NCI-H345 (cell line): Measurements from ENCODE around the gene SENP6.
"Not testable (repeated sequence)": the region's sequence is repeated elsewhere in the genome, so short reads cannot be mapped to it uniquely, and the experiment has no call there.

Experiments used
- DNase-seq: peaks from one replicate; lab custom pipeline; 2025; lab: John Stamatoyannopoulos, UW

SENP6 gene

DNA sequence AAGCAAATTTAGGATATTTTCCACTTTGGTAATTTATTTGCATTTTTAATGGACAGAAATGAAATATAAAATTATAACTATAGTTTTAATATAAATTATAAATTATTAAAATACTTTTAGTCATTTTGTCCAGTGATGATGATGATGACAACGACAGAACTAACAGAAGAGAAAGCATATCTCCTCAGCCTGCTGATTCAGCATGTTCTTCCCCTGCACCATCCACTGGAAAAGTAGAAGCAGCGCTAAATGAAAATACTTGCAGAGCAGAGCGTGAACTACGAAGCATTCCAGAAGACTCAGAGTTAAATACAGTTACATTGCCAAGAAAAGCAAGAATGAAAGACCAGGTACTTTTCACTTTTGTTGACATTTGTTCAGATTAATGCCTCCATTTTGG is 64.9 kb downstream of the SENP6 start:
- DNase-seq = no peak

DNA sequence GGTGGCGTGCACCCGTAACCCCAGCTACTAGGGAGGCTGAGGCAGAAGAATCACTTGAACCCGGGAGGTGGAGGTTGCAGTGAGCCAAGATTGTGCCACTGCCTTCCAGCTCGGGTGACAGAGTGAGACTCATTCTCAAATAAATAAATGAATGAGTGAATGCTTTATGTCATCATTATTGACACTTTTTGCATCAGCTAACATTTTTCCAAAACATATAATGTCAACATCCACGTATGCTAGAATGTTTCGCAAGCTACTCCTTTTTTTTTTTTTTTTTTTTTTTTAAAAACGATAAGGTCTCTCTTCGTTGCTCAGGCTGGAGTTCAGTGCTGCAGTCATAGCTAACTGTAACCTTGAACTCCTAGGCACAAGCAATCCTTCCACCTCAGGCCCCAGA is 72.2 kb downstream of the SENP6 start:
- no peak for DNase-seq

DNA sequence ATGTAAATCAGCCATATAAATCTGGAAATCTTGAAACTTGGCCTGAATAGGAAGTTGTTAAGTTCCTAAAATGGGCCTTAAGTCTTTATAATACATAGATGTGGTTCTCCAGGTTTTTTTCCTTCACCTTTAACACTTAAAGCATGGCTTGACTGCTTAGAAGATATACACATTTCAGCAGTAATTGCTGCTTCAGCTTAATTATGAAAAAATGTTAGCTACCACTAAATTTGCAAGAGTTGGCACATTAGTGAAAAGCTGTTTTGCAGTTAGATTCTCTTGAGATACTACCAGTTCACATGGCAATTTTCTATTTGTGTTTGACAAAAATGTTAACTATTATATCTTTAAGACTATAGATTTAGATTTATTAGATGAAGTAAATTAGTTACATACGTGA is 74.7 kb downstream of the SENP6 start:
- DNase-seq = no peak

DNA sequence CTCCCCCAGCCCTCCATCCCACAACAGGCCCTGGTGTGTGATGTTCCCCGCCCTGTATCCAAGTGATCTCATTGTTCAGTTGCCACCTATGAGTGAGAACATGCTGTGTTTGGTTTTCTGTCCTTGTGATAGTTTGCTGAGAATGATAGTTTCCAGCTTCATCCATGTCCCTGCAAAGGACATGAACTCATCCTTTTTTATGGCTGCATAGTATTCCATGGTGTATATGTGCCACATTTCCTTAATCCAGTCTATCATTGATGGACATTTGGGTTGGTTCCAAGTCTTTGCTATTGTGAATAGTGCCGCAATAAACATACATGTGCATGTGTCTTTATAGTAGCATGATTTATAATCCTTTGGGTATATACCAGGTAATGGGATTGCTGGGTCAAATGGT is 80.9 kb downstream of the SENP6 start:
- DNase-seq = not testable (repeated sequence)

DNA sequence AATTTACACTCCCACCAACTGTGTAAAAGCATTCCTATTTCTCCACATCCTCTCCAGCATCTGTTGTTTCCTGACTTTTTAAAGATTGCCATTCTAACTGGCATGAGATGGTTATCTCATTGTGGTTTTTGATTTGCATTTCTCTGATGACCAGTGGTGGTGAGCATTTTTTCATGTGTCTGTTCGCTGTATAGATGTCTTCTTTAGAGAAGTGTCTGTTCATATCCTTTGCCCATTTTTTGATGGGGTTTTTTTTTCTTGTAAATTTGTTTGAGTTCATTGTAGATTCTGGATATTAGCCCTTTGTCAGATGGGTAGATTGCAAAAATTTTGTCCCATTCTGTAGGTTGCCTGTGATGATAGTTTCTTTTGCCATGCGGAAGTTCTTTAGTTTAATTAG is 81.3 kb downstream of the SENP6 start:
- not testable (repeated sequence) for DNase-seq

DNA sequence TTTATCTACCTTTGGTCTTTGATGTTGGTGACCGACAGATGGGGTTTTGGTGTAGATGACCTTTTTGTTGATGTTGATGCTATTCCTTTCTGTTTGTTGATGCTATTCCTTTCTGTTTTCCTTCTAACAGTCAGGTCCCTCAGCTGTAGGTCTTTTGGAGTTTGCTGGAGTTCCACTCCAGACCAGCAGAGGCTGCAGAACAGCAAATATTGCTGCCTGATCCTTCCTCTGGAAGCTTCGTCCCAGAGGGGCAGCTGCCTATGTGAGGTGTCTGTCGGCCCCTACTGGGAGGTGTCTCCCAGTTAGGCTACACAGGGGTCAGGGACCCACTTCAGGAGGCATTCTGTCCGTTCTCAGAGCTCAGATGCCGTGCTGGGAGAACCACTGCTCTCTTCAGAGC is 85.9 kb downstream of the SENP6 start:
- not testable (repeated sequence) for DNase-seq

DNA sequence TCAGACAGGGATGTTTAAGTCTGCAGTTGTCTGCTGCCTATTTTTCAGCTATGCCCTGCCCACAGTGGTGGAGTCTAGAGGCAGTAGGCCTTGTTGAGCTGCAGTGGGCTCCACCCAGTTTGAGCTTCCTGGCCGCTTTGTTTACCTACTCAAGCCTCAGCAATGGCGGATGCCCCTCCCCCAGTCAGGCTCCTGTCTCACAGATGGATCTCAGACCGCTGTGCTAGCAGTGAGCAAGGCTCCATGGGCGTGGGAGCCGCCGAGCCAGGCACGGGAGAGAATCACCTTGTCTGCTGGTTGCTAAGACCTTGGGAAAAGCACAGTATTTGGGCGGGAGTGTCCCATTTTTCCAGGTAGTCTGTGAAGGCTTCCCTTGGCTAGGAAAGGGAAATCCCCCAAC is 86.3 kb downstream of the SENP6 start:
- DNase-seq = not testable (repeated sequence)

DNA sequence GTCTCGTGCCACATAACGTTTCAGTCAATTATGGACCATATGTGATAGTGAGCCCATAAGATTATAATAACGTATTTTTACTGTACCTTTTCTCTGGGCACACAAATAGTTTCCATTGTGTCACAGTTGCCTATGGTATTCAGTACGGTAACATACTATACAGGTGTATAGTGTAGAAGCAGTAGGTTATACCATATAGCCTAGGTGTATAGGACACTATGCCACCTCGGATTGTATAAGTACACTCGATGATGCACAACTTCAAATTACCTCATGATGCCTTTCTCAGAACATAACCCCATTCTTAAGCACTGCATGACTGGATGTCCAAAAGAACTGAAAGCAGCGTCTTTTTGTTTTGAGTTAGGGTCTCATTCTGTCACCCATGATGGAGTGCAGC is 87.9 kb downstream of the SENP6 start:
- no peak for DNase-seq

DNA sequence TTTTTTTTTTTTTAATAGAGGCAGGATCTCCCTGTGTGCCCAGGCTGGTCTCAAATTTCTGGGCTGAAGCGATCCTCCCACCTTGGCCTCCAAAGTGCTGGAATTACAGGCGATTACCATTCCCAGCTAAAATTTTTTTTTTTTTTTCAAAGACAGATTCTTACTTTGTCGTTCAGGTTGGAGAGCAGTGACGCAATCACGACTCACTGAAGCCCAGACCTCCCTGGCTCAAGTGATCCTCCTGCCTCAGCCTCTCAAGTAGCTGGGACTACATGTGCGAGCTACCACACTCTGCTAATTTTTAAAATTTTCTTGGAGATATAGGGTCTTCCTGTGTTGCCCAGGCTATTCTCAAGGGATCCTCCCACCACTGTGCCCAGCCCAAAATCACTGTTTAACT is 89.3 kb downstream of the SENP6 start:
- DNase-seq = no peak

DNA sequence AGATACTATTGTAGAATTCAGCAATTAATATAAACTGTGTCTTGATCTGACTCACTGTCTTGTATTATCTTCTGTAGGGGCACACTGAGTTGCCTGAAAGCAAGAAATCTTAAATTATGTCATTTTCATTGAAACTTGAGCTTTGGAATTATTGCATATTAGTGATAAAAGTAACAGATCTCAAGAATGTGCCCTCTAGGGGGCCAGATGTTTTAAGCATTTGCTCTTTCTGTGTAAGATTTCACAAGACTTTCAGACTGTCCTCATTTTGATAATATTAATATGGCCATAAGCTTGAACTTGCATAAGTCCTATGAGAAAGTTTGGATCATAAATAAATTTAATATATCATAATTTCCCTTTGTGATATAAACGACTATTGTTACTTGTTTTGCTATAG is 91.9 kb downstream of the SENP6 start:
- no peak for DNase-seq

DNA sequence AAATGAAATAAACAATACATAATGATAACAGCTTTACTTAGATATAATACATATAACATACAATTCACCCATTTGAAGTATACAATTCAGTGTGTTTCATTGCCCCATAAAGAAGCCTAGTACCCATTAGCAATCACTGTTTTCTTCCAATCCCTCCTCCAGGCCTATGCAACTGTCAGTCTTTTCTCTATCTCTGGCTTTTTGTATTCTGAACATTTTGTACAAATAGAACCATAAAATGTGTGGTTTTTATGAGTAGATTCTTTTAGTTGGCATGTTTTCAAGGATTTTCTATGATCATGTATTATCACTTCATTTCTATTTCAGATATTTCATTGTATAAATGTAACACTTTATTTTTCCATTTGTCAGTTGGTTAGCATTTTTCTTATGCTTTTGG is 92.7 kb downstream of the SENP6 start:
- no peak for DNase-seq

DNA sequence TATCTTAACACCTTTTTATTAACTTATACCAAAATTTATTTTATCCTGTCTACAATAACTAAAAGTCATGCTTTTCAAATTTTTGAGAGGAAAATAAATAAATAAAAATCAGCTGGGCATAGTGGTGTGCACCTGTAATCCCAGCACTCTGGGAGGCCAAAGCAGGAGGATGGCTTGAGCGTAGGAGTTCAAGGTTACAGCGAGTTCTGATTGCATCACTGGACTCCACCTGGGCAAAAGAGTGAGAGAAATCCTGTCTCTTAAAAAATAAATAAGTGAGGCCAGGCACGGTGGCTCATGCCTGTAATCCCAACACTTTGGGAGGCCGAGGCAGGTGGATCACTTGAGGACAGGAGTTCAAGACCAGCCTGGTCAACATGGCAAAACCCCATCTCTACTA is 106.7 kb downstream of the SENP6 start:
- not testable (repeated sequence) for DNase-seq

DNA sequence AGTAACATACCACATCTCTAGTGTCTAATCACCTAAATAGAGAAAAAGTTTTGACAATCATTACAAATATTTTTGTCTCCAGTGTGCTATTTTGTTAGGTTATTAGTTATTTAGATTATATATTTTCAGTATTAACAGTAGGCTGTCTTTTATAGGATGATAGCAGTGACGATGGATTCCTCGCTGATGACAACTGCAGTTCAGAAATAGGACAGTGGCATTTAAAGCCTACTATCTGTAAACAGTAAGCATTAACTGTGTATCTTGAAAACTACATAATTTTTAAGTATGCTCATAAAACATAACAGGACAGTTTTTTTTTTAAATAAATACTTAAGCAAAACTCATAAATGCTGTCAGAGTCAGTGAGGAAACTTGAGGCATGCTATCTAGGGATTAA is 109.5 kb downstream of the SENP6 start:
- no peak for DNase-seq

DNA sequence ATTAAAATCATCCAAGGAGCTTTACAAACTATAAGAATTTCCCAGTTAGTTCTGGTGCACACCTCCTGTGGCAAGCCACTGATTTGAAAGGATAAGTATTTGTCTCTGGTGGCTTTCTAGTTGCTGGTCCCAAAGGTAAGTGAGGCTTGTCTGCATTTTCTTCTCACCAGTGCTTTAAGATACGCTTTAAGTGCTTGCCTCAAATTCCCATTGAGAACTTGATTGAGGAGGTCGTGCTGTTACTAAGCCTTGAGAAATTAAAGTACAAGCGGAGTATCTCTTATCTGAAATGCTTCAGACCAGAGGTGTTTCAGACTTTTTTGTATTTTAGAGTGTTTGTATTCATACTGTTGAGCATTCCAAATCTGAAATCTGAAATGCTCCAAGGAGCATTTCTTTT is 117.5 kb downstream of the SENP6 start:
- no peak for DNase-seq

DNA sequence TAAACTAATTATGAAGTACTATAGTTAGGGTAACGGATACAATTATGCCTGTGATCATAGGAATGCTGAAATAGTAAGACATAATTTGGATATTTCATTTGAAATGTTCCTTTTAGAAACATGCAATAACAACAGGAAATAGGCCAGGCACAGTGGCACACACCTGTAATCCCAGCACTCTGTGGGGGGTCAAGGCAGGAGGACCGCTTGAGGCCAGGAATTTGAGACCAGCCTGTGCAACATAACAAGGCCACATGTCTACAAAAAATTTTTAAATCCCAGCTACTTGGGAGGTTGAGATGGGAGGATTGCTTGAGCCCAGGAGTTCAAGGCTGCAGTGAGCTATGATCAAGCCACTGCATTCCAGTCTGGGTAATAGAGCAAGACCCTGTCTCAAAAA is 121.7 kb downstream of the SENP6 start:
- DNase-seq = no peak

DNA sequence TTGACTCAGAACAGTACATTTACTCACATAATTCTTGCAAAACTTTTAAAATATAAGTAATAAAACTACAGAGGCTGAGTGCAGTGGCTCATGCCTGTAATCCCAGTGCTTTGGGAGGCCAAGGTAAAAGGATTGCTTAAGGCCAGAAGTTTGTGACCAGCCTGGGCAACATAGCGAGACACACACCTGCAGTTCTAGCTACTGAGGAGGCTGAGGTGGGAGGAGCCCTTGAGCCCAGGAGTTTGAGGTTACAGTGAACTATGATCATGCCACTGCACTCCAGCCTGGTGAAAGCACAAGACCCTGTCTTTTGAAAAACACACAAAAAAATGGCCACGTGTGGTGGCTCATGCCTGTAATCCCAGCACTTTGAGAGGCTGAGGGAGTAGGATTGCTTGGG is 125.5 kb downstream of the SENP6 start:
- no peak for DNase-seq

DNA sequence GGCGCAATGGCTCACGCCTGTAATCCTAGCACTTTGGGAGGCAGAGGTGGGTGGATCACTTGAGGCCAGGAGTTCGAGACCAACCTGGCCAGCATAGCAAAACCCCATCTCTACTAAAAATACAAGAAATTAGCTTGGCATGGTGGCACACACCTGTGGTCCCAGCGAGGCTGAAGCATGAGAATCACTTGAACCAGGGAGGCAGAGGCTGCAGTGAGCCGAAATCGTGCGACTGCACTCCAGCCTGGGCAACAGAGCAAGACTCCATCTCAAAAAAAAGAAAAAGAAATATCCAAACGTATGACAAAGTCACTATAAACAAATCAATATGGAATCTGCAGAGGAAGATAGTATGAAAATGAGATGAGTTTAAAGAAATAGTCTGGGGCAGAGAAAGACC is 129.3 kb downstream of the SENP6 start:
- not testable (repeated sequence) for DNase-seq

DNA sequence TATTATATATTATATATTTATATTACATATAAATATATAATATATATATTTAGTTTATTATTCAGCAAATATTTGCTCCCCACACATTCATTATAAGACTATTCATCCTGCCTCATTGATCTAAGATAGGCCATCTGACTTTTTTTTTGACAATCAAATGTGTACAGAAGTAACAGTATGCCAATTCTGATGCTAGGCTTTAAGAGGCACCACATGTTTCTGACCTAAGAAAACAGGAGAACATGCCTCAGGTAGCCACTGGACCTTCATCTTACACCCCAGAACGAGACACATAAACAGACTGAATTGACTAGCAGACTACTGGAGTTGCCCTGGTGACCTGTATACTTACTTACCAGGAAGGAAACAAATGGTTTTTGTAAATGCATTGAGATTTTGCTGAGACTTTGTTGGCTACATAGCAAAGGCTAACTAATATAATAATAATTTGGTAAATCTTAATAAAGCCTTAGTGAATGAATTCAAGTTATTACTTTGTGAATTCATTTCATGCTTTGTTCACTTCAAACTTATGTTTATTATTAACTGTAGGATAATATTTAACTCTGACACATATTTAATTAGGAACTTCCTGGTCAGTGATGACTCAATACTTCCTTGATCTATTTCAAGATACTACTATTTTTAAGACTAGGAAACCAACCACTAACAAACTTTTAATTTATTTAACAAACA is 134.0 kb downstream of the SENP6 start:
- DNase-seq = no peak

DNA sequence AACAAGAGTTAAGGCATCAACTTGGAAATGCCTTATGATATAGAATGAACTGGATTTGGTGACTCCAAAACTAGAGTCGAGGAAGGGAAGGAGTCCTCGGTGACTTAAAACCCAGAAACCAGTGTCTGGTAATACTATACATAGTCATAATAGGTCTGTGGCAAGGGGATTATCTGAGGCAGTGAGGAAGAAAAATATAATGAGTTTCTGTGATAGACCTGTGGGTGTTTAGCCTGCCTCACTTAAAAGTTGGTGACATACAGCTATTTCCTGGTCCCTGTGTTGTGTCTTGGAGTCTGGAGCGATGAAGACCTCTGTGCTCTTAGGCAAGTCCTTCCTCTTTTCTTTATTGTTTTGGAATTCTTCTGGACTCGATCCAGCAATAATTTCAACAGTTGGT is 142.3 kb downstream of the SENP6 start:
- no peak for DNase-seq

DNA sequence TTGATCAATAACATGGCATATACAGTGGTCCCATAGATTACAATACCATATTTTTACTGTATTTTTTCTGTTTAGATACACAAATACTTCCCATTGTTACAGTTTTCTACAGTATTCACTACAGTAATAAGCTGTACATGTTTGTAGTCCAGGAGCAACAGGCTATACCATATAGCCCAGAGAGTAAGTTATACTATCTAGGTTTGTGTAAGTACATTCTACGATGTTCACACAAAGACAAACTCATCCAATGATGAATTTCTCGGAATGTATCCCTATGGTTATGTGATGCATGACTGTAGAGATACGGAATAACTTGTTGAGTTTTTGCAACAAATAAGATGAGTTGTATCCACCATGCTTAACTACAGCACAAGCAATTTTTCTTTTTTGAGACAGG is 143.7 kb downstream of the SENP6 start:
- DNase-seq = no peak

DNA sequence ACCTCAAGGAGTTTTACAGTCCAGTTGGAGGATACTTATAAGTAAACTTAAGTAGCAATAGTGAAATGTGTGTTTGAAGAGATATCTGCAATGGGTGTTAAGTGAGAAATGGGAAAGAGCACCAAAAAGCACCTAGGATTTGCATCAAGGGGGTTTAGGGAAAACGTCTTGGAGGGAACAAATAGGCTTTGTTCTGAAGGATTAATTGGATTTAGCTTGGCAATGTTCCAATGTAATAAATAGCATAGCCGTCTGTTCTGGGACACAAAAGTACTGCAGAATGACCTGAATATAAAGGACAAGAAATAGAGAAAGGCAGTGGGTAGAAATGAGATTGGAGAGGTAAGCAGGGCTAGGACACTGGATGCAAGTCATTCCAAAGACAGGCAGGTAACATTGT is 144.5 kb downstream of the SENP6 start:
- no peak for DNase-seq

DNA sequence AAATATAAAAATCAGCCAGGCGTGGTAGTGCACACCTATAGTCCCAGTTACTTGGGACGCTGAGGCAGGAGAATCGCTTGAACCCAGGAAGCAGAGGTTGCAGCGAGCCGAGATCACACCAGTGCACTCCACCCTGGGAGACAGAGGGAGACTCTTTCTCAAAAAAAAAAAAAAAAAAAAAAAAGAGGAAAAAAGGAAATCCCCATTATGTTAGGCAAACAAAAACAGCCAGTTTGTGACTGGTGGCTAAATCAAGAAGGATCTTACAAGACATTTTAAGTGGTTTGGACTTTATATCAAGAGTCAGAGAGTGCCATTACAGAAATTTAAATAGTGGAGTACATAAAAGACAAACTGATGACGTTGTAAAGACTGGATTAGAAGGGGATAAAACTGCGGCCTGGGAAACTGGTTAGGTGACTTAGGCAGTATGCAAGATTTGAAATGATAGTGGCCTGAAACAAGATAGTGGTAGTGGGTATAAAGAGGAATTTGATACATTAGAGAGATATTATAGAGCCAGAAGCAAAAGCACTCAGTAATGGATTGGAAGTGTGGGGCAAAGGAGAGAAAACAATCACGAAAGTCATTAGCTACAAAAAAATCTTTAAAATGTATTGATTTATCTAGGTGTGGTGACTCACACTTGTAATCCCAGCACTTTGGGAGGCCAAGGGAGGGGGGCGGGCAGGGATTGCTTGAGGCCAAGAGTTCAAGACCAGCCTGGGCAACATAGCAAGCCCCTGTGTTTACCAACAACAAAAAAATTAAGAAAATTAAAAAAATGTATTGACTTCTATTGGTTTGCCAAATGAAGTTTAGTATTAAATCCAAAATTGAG is 145.7 kb downstream of the SENP6 start:
- DNase-seq = no peak

DNA sequence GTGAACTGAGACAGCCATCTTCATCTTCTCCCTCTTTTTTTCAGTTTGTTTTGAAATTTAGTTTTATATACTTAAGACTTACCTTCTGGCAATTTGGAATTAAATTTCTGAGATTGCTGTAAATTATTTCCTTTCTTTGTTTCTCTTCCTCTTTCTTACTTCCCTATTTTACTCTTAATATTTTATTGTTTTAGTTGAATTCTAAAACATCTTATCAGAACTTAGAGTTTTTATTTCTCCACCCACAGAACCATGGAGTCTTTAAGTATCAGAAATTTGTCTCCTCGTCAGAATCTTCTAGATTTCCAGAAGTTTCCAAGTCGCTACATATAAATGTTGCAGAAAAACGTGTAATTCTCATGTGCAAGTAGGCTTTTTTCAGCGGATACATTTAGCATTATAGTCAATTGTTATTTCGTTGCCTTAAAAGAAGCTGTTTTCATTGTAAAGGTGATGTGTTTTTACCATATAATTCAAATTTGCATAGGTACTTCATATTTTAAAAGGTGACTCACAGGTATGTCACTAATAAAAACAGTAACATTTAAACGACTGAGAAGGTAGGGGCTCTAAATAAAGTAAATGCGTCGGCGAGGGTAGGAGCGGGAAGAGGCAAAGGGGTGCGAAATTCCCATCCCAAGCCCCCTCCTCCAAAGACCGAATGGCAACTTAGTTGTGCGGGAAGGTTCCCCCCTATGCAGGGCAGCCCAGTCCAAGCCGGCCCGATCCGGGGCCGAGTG is 146.5 kb downstream of the SENP6 start:
- DNase-seq = no peak
